ENCODE results near the gene HOXB2.

DNA sequence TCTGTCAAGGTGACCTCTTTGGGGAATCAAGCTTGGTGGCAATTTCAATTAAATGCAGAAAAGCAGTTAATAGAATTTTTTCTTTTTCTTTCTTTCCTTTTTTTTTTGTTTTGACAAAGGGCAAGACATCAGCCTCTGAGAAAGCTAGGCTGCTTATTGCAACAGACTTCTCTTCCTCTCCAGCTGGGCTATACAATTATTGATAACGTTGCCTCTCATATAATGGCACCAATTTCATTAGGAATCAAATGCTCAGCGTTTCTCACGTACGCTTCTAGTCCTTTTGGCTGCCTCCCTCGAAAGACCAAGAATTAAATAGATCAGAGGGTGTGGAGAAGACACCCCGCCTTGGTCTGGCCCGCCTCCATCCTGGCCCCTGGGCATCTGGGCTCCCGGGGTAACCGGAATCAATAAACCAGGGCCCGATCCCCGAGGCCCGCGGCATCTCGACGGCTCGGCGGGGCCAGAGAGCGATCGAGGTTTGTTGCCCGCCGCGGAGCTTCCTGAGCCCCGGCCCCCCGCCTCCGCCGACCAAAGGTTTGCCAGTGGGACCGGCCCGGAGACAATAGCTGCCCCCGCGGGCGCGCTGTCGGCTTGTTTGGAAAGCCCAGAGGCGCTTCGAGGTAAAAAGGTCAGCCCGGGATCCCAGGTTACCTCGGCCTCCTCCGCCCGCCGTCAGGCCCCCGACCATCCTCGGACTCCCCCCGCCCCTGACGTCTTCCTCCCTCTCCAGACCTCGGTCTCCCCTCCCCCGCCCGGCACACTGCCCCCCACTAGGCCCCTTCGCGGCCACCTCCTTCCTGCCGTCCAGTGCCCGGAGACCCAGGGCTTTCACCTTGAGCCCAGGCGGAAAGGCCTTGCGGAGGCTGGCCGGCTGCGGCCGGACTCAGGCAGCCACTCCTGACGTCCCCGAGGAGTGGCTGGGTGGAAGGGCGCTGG is 18.0 kb downstream of the HOXB2 start:
- TF ChIP-seq EZH2 (IDR thresholded peaks at IDR 0.05; ENCODE audit: low read length, missing control alignments) = no peak
- TF ChIP-seq, protein P1, sequence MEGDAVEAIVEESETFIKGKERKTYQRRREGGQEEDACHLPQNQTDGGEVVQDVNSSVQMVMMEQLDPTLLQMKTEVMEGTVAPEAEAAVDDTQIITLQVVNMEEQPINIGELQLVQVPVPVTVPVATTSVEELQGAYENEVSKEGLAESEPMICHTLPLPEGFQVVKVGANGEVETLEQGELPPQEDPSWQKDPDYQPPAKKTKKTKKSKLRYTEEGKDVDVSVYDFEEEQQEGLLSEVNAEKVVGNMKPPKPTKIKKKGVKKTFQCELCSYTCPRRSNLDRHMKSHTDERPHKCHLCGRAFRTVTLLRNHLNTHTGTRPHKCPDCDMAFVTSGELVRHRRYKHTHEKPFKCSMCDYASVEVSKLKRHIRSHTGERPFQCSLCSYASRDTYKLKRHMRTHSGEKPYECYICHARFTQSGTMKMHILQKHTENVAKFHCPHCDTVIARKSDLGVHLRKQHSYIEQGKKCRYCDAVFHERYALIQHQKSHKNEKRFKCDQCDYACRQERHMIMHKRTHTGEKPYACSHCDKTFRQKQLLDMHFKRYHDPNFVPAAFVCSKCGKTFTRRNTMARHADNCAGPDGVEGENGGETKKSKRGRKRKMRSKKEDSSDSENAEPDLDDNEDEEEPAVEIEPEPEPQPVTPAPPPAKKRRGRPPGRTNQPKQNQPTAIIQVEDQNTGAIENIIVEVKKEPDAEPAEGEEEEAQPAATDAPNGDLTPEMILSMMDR (conservative IDR thresholded peaks at IDR 0.05 in 1 of 2, IDR thresholded peaks at IDR 0.05 in 1 of 2; ENCODE audit: low read depth in 1 of 2, low read length in 2 of 2) = no peak
